ENCODE data around the gene COL28A1.

COL28A1 gene

GRCh38 chr7:7535691-7536090 is at the start of gene COL28A1:
Gene COL28A1 (minus strand): TSS chr7:7535873. CDS start chr7:7532875, 2,998 bp downstream.
- no peaks in the 10 kb centered on the region for H3K9me2 ChIP-seq (ENCODE audit: low read depth, low read length)
- no peak within 1 kb of the TSS for H3K4me3 ChIP-seq (ENCODE audit: low read depth, low read length, poor library complexity, severe bottlenecking)
- no peaks in the 10 kb centered on the region for H3K4me1 ChIP-seq (ENCODE audit: insufficient read depth, low read length, severe bottlenecking)
- H3K27me3 ChIP-seq (ENCODE audit: insufficient read depth, low read length), result no peaks in the 10 kb centered on the region
- no peak within 1 kb of the TSS for H3K4me2 ChIP-seq (ENCODE audit: low read length)
- H3K9ac ChIP-seq (ENCODE audit: low read length), result no peak within 1 kb of the TSS
- no peaks in the 10 kb centered on the region for H3K79me2 ChIP-seq (ENCODE audit: insufficient read depth, low read length)
- no peaks in the 10 kb centered on the region for H3K9me3 ChIP-seq (ENCODE audit: low read length)
- TF ChIP-seq, protein P1, sequence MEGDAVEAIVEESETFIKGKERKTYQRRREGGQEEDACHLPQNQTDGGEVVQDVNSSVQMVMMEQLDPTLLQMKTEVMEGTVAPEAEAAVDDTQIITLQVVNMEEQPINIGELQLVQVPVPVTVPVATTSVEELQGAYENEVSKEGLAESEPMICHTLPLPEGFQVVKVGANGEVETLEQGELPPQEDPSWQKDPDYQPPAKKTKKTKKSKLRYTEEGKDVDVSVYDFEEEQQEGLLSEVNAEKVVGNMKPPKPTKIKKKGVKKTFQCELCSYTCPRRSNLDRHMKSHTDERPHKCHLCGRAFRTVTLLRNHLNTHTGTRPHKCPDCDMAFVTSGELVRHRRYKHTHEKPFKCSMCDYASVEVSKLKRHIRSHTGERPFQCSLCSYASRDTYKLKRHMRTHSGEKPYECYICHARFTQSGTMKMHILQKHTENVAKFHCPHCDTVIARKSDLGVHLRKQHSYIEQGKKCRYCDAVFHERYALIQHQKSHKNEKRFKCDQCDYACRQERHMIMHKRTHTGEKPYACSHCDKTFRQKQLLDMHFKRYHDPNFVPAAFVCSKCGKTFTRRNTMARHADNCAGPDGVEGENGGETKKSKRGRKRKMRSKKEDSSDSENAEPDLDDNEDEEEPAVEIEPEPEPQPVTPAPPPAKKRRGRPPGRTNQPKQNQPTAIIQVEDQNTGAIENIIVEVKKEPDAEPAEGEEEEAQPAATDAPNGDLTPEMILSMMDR (IDR thresholded peaks at IDR 0.05; ENCODE audit: low read length), result no peak
- no peak for TF ChIP-seq EZH2 (IDR thresholded peaks at IDR 0.05; ENCODE audit: borderline replicate concordance, low read length)
- no peaks in the 10 kb centered on the region for H3K36me3 ChIP-seq (ENCODE audit: insufficient read depth, low read length)
- H2AFZ ChIP-seq (ENCODE audit: low read length), result no peak within 1 kb of the TSS
- no peak within 1 kb of the TSS for H3K27ac ChIP-seq (ENCODE audit: low read depth, low read length, poor library complexity, severe bottlenecking)
- H4K20me1 ChIP-seq (ENCODE audit: insufficient read depth, low read length), result no peaks in the 10 kb centered on the region
- H3F3A ChIP-seq (ENCODE audit: insufficient read depth, low read length), result no peaks in the 10 kb centered on the region

GRCh38 chr7:7584653-7585052 is 49.0 kb upstream of the COL28A1 start:
- no peak overlapping the region for H3K27ac ChIP-seq (ENCODE audit: low read depth, low read length, poor library complexity, severe bottlenecking)
- H3K9me3 ChIP-seq (ENCODE audit: low read length), result no peaks in the 10 kb centered on the region
- TF ChIP-seq, protein P1 (IDR thresholded peaks at IDR 0.05; ENCODE audit: low read length), result no peak
- no peak for TF ChIP-seq EZH2 (IDR thresholded peaks at IDR 0.05; ENCODE audit: borderline replicate concordance, low read length)
- H2AFZ ChIP-seq (ENCODE audit: low read length), result no peak overlapping the region
- H3K4me1 ChIP-seq (ENCODE audit: insufficient read depth, low read length, severe bottlenecking), result no peaks in the 10 kb centered on the region
- no peaks in the 10 kb centered on the region for H3K79me2 ChIP-seq (ENCODE audit: insufficient read depth, low read length)
- H3K36me3 ChIP-seq (ENCODE audit: insufficient read depth, low read length), result peaks cover 25% of the 10 kb centered on the region
- H3K4me2 ChIP-seq (ENCODE audit: low read length), result no peak overlapping the region
- no peak overlapping the region for H3K4me3 ChIP-seq (ENCODE audit: low read depth, low read length, poor library complexity, severe bottlenecking)
- no peaks in the 10 kb centered on the region; the same call in 1 of the 2 replicates for H3F3A ChIP-seq (ENCODE audit: insufficient read depth, low read length)
- no peak overlapping the region for H3K9ac ChIP-seq (ENCODE audit: low read length)
- no peaks in the 10 kb centered on the region for H3K27me3 ChIP-seq (ENCODE audit: insufficient read depth, low read length)
- no peaks in the 10 kb centered on the region for H3K9me2 ChIP-seq (ENCODE audit: low read depth, low read length)
- H4K20me1 ChIP-seq (ENCODE audit: insufficient read depth, low read length), result no peaks in the 10 kb centered on the region

DNA sequence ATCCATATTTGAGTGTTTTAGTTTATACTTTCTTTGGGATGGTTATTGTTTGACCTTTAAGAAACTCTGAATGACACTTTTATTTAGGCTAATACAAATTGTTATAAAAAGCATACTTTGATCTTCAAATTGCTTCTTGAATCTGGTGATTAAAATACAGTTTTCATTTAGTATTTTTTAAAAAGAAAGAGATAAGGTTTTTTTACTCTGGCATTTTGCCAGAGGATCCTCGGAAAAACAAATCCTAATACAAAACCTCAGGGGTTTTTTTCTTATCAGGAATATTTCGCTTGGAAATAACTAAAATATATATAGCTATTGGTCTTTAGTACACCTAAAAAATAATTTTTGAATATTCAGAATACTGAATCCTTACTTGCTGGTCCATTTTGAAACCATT is 48.1 kb upstream of the COL28A1 start:
- no peaks in the 10 kb centered on the region for H3K9me3 ChIP-seq (ENCODE audit: low read length)
- no peaks in the 10 kb centered on the region for H3K27me3 ChIP-seq (ENCODE audit: insufficient read depth, low read length)
- no peaks in the 10 kb centered on the region for H3F3A ChIP-seq (ENCODE audit: insufficient read depth, low read length)
- H3K79me2 ChIP-seq (ENCODE audit: insufficient read depth, low read length), result no peaks in the 10 kb centered on the region
- H3K4me2 ChIP-seq (ENCODE audit: low read length), result no peak overlapping the region
- H2AFZ ChIP-seq (ENCODE audit: low read length), result no peak overlapping the region
- no peaks in the 10 kb centered on the region for H4K20me1 ChIP-seq (ENCODE audit: insufficient read depth, low read length)
- H3K4me1 ChIP-seq (ENCODE audit: insufficient read depth, low read length, severe bottlenecking), result no peaks in the 10 kb centered on the region
- TF ChIP-seq EZH2 (IDR thresholded peaks at IDR 0.05; ENCODE audit: borderline replicate concordance, low read length), result no peak
- TF ChIP-seq, protein P1 (IDR thresholded peaks at IDR 0.05; ENCODE audit: low read length), result no peak
- H3K9ac ChIP-seq (ENCODE audit: low read length), result no peak overlapping the region
- no peaks in the 10 kb centered on the region for H3K9me2 ChIP-seq (ENCODE audit: low read depth, low read length)
- peaks cover 26% of the 10 kb centered on the region for H3K36me3 ChIP-seq (ENCODE audit: insufficient read depth, low read length)
- H3K4me3 ChIP-seq (ENCODE audit: low read depth, low read length, poor library complexity, severe bottlenecking), result no peak overlapping the region
- no peak overlapping the region for H3K27ac ChIP-seq (ENCODE audit: low read depth, low read length, poor library complexity, severe bottlenecking)

Measured in OCI-LY1 (cell line).